ENCODE data around the gene IGF1. TPM values are rescaled to one million over a fixed set of nuclear protein-coding genes. Genes with fewer than 3 reads are reported as not detected.
A peak's percentile ranks its signal among the peaks of the same experiment; 100 is the strongest.

IGF1 gene
- total RNA-seq, 6 donors from 2014 or later: 1.0 to 23.9 (median 5.0) TPM

GRCh38 chr12:102385343-102385742, 95.0 kb downstream of the IGF1 start:
- ATAC-seq (ENCODE audit: low FRiP score in 2 of 2) (no peak), DNase-seq (no peak)
- TF ChIP-seq POLR2AphosphoS5 (IDR thresholded peaks at IDR 0.05) (no peak), POLR2A (IDR thresholded peaks at IDR 0.05) (no peak), EP300 (IDR thresholded peaks at IDR 0.05) (no peak), CTCF (IDR thresholded peaks at IDR 0.05) (no peak)

GRCh38 chr12:102379346-102380162, 100.8 kb downstream of the IGF1 start:
- no peak for TF ChIP-seq POLR2AphosphoS5 (IDR thresholded peaks at IDR 0.05)
- no peak for TF ChIP-seq POLR2A (IDR thresholded peaks at IDR 0.05)
- TF ChIP-seq CTCF (IDR thresholded peaks at IDR 0.05): no peak
- no peak for TF ChIP-seq EP300 (IDR thresholded peaks at IDR 0.05)
- WGBS, 2 donors: 51 to 59% methylated on average over 3 of the region's 3 CpGs
- Histone ChIP-seq H3K36me3 (no peaks in the 10 kb centered on the region), H3K4me3 (no peak overlapping the region), H3K4me1 (no peaks in the 10 kb centered on the region), H3K9me3 (peaks cover 0 to 8% (median 4%) of the 10 kb centered on the region in 4 donors), H3K27ac (no peak overlapping the region), H3K27me3 (no peaks in the 10 kb centered on the region)
- DNase-seq: no peak
- ATAC-seq (ENCODE audit: low FRiP score in 2 of 2): no peak

More at GRCh38 chr12:102385343-102385742, 95.0 kb downstream of the IGF1 start:
- Histone ChIP-seq H3K4me1 (no peaks in the 10 kb centered on the region), H3K36me3 (no peaks in the 10 kb centered on the region), H3K9me3 (peaks cover 0 to 9% (median 4%) of the 10 kb centered on the region in 4 donors), H3K27ac (no peak overlapping the region), H3K27me3 (no peaks in the 10 kb centered on the region), H3K4me3 (no peak overlapping the region)
- 81 to 88% methylated on average over 1 of the region's 1 CpG for WGBS, 2 donors

- Histone ChIP-seq H3K27me3 (no peaks in the 10 kb centered on the region), H3K27ac (no peak overlapping the region), H3K4me1 (no peaks in the 10 kb centered on the region), H3K4me3 (no peak overlapping the region), H3K36me3 (no peaks in the 10 kb centered on the region), H3K9me3 (no peaks in the 10 kb centered on the region)
- DNase-seq (no peak), ATAC-seq (ENCODE audit: low FRiP score in 2 of 2) (no peak)
- TF ChIP-seq POLR2A (IDR thresholded peaks at IDR 0.05) (no peak), EP300 (IDR thresholded peaks at IDR 0.05) (no peak), CTCF (IDR thresholded peaks at IDR 0.05) (no peak), POLR2AphosphoS5 (IDR thresholded peaks at IDR 0.05) (no peak)
Observed at GRCh38 chr12:102376781-102377180, 103.6 kb downstream of the IGF1 start.

- Histone ChIP-seq H3K27me3 (no peaks in the 10 kb centered on the region), H3K4me3 (no peak overlapping the region), H3K36me3 (no peaks in the 10 kb centered on the region), H3K9me3 (no peaks in the 10 kb centered on the region), H3K4me1 (no peaks in the 10 kb centered on the region), H3K27ac (no peak overlapping the region)
- peak in 1 of 2 donors; percentile 50 for ATAC-seq (ENCODE audit: low FRiP score in 2 of 2)
- 87 to 91% methylated on average over 5 of the region's 5 CpGs for WGBS, 2 donors
- DNase-seq: no peak
- TF ChIP-seq EP300 (IDR thresholded peaks at IDR 0.05): no peak
- no peak for TF ChIP-seq POLR2A (IDR thresholded peaks at IDR 0.05)
- TF ChIP-seq POLR2AphosphoS5 (IDR thresholded peaks at IDR 0.05): no peak
- no peak for TF ChIP-seq CTCF (IDR thresholded peaks at IDR 0.05)
Observed at GRCh38 chr12:102376181-102376747, 104.1 kb downstream of the IGF1 start.

Measured in upper lobe of left lung (tissue), 6 donors.